HFFc6 (cell line): ENCODE measurements around the gene VDAC2. TPM values are rescaled to one million over a fixed set of nuclear protein-coding genes. Genes with fewer than 3 reads are reported as not detected.

ENCODE experiments used
- DNase-seq: peaks from one replicate; pipeline ENCODE4 v3.0.0-alpha.2; 2018
- H3K27ac Mint-ChIP-seq: 2 replicates; pipeline ENCODE4 v1.8.0; 2020; ENCODE audit warnings: mild to moderate bottlenecking, mixed read lengths
- H3K27me3 Mint-ChIP-seq: 2 replicates; pipeline ENCODE4 v1.8.0; 2021; ENCODE audit warnings: mild to moderate bottlenecking, moderate library complexity, mixed read lengths; ENCODE audit not compliant: insufficient read depth
- H3K36me3 Mint-ChIP-seq: 2 replicates; pipeline ENCODE4 v1.8.0; 2021; ENCODE audit warnings: low read depth, mixed read lengths
- H3K4me1 Mint-ChIP-seq: 2 replicates; pipeline ENCODE4 v1.8.0; 2020; ENCODE audit warnings: low read depth, mixed read lengths
- H3K4me3 Mint-ChIP-seq: 2 replicates; pipeline ENCODE4 v1.8.0; 2020; ENCODE audit warnings: mild to moderate bottlenecking, moderate library complexity, mixed read lengths
- H3K9me3 Mint-ChIP-seq: 2 replicates; pipeline ENCODE4 v1.8.0; 2020; ENCODE audit warnings: mild to moderate bottlenecking, mixed read lengths
- total RNA-seq, 6 experiments: library from RNA; stranded (reverse); fragmentation: NEBNext Ultra II Directional; extraction: Animal tissue kit (Norgen Biotek cat#: 25700); gene quantifications; 2 replicates in 1 of 6; 3 replicates in 5 of 6; pipeline ENCODE4 v1.2.3, GENCODE V29; 2021
- TF ChIP-seq, protein P1 (sequence below): fragments of 200-600 bp; sonication (generic); IDR thresholded peaks from 2 replicates; pipeline ENCODE4 v1.5.0; 2021; ENCODE audit warnings: antibody characterized with exemption, mild to moderate bottlenecking

Gene VDAC2
- total RNA-seq, 6 experiments from 2014 or later, result 213 to 248 (median 223) TPM

GRCh38 chr10:75261813-75262705, 51.5 kb downstream of the VDAC2 start:
- Mint-ChIP-seq H3K9me3 (0 out of 2 replicates have a peak, but pooled peaks cover 10% of the 10 kb centered on the region), H3K27ac (no peak overlapping the region), H3K36me3 (no peaks in the 10 kb centered on the region), H3K4me1 (peaks cover 7% of the 10 kb centered on the region), H3K4me3 (no peak overlapping the region), H3K27me3 (peaks cover 31% of the 10 kb centered on the region)
- TF ChIP-seq, protein P1, sequence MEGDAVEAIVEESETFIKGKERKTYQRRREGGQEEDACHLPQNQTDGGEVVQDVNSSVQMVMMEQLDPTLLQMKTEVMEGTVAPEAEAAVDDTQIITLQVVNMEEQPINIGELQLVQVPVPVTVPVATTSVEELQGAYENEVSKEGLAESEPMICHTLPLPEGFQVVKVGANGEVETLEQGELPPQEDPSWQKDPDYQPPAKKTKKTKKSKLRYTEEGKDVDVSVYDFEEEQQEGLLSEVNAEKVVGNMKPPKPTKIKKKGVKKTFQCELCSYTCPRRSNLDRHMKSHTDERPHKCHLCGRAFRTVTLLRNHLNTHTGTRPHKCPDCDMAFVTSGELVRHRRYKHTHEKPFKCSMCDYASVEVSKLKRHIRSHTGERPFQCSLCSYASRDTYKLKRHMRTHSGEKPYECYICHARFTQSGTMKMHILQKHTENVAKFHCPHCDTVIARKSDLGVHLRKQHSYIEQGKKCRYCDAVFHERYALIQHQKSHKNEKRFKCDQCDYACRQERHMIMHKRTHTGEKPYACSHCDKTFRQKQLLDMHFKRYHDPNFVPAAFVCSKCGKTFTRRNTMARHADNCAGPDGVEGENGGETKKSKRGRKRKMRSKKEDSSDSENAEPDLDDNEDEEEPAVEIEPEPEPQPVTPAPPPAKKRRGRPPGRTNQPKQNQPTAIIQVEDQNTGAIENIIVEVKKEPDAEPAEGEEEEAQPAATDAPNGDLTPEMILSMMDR, result no peak
- no peak for DNase-seq

DNA sequence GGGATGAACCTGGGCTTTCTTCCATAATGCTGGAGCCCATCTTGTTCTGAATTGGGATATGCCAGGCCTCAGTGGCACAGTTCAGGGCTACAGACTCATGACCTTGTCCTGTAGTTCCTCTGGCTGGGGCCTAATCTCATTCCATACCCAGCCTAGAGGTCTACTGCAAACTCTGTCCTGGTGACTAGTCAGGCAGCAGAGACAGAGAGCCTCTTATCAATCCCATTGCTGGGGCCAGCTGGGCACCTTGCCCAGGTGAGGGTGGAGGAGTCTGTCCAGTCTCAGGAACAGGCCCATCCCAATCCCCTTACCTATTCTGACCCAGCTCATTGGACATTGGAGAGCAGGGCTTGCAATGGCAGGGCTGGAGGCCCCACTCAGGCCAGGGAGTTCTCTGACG, 53.2 kb downstream of the VDAC2 start:
- TF ChIP-seq, protein P1, result no peak
- DNase-seq, result no peak
- H3K9me3 Mint-ChIP-seq, result 0 out of 2 replicates have a peak, but pooled peaks cover 10% of the 10 kb centered on the region
- H3K27me3 Mint-ChIP-seq, result peaks cover 31% of the 10 kb centered on the region
- H3K27ac Mint-ChIP-seq, result no peak overlapping the region
- no peaks in the 10 kb centered on the region for H3K36me3 Mint-ChIP-seq
- no peak overlapping the region for H3K4me3 Mint-ChIP-seq
- peaks cover 7% of the 10 kb centered on the region for H3K4me1 Mint-ChIP-seq

- Mint-ChIP-seq H3K4me3 (no peak overlapping the region), H3K27ac (no peak overlapping the region), H3K36me3 (no peaks in the 10 kb centered on the region), H3K4me1 (peaks cover 16% of the 10 kb centered on the region), H3K27me3 (peaks cover 27% of the 10 kb centered on the region), H3K9me3 (no peaks in the 10 kb centered on the region)
- TF ChIP-seq, protein P1, result no peak
- DNase-seq, result no peak
These were observed 55.3 kb downstream of the VDAC2 start for GRCh38 chr10:75265856-75266255.

DNA sequence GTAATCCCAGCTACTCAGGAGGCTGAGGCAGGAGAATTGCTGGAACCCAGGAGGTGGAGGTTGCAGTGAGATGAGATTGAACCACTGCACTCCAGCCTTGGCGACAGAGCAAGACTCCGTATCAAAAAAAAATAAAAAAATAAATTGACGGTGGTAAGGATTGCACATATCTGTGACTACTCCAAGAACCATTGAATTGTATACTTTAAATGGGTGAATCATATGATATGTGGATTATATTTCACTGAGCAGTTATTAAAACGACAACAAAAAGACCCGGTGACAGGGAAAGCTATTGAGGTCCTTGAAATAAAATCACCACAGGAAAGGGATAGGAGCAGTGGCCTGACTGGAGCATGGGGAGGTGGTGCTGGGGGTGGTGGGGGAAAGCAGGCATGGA, 56.3 kb downstream of the VDAC2 start:
- no peaks in the 10 kb centered on the region for H3K9me3 Mint-ChIP-seq
- TF ChIP-seq, protein P1, result no peak
- no peak overlapping the region for H3K27ac Mint-ChIP-seq
- peaks cover 14% of the 10 kb centered on the region for H3K4me1 Mint-ChIP-seq
- no peak for DNase-seq
- H3K36me3 Mint-ChIP-seq, result no peaks in the 10 kb centered on the region
- peaks cover 20% of the 10 kb centered on the region for H3K27me3 Mint-ChIP-seq
- H3K4me3 Mint-ChIP-seq, result no peak overlapping the region

DNA sequence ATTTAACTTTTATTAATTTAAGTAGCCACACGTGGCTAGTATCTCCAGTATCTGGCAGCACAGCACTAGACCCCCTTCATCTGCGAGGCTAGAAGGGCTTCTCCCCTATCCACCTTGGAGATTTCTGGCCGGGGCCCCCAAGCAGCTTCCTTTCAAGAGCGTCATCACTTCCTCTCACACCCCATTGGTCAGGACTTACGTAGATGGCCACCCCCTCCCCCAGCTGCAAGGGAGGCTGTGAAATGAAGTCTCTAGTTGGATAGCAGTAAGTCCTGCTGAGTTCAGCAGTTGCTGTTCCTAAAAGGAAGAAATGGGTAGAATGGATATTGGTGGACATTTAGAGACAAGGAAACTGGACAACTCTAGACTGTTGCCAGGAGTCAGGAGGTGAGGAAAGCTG, 59.0 kb downstream of the VDAC2 start:
- Mint-ChIP-seq H3K4me3 (no peak overlapping the region), H3K27ac (no peak overlapping the region), H3K9me3 (no peaks in the 10 kb centered on the region), H3K4me1 (peaks cover 14% of the 10 kb centered on the region; the same call in 1 of the 2 replicates), H3K36me3 (no peaks in the 10 kb centered on the region), H3K27me3 (peaks cover 12% of the 10 kb centered on the region)
- no peak for DNase-seq
- TF ChIP-seq, protein P1, result no peak
